ENCODE measurements around the gene RIT1.
A peak's percentile ranks its signal among the peaks of the same experiment; 100 is the strongest.
"Not testable (repeated sequence)": the region's sequence is repeated elsewhere in the genome, so short reads cannot be mapped to it uniquely, and the experiment has no call there.

Gene RIT1

DNA sequence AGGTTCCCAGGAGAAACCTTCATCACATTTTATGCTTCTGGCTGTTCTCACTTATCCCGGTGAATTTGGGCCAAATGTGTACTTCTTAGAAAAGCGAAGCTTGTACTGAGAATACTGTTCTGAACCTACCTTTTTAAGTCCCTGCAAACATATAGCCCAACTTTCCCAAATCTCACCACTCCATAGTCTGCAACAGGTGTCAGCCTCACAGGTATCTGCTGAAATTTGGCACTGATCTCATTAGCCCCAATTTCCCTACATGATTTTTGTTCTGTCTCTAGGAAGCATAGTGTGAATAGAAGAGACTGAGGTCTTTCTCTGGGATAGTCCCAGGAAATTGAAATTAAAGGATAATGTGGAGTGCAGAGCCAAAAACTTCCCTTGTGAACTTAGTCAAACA is 11.5 kb downstream of the RIT1 start:
- in situ Hi-C loops (cut with HindIII; ENCODE audit: low pct_ligation_motif_present, low pct_unique_long_range_greater_than_20kb, low sequenced_read_pairs): no loop called here
- DNase-seq: no peak

GRCh38 chr1:155898888-155899287 is 12.3 kb downstream of the RIT1 start:
- DNase-seq: no peak
- in situ Hi-C loops (cut with HindIII; ENCODE audit: low pct_ligation_motif_present, low pct_unique_long_range_greater_than_20kb, low sequenced_read_pairs): no loop called here

GRCh38 chr1:155897746-155898145 is 13.4 kb downstream of the RIT1 start:
- no peak for DNase-seq
- in situ Hi-C loops (cut with HindIII; ENCODE audit: low pct_ligation_motif_present, low pct_unique_long_range_greater_than_20kb, low sequenced_read_pairs): no loop called here

DNA sequence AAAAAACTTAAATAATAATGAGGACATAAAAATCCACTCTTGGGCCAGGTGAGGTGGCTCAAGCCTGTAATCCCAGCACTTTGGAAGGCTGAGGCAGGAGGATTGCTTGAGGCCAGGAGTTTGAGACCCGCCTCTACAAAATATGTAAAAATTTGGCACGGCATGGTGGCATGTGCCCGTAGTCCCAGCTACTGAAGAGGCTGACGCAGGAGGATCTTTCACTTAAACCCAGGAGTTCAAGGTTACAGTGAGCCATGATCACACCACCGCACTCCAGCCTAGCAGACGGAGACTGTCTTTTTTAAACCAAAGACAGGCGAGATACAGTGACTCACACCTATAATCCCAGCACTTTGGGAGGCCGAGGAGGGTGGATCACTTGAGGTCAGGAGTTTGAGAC is 14.7 kb downstream of the RIT1 start:
- DNase-seq; in situ Hi-C loops (cut with HindIII; ENCODE audit: low pct_ligation_motif_present, low pct_unique_long_range_greater_than_20kb, low sequenced_read_pairs): not testable (repeated sequence)

DNA sequence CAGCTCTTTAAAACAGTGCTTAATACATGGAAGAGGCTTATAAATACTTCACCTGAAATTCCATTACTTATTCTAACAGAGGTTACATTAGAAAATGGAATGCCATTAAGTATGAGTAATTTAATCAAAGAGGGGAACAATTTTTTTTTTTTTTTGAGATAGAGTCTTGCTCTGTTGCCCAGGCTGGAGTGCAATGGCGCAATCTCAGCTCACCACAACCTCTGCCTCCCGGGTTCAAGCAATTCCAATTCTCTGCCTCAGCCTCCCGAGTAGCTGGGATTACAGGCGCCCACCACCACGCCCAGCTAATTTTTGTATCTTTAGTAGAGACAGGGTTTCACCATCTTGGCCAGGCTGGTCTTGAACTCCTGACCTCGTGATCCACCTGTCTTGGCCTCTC is 15.5 kb downstream of the RIT1 start:
- DNase-seq; in situ Hi-C loops (cut with HindIII; ENCODE audit: low pct_ligation_motif_present, low pct_unique_long_range_greater_than_20kb, low sequenced_read_pairs): not testable (repeated sequence)

- in situ Hi-C loops (cut with HindIII; ENCODE audit: low pct_ligation_motif_present, low pct_unique_long_range_greater_than_20kb, low sequenced_read_pairs): no loop called here
- DNase-seq: peak; percentile 66
Observed at GRCh38 chr1:155893389-155894142, 17.6 kb downstream of the RIT1 start.

DNA sequence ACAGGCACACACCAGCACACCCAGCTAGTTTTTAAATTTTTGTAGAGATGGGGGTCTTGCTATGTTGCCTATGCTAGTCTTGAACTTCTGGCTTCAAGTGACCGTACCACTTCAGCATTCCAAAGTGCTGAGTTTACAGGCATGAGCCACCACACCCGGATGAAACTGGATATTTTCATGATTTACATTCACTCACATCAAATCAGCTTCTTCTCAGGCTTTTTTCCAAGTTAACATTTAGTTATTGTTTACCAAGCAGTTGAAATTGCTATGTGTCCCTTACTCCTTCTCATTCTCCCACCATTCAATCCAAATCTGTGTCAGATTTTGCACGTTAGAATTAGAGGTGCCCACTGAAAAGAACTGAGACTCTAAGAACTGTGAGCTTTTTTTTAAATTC is 18.4 kb downstream of the RIT1 start:
- peak; percentile 84 for DNase-seq
- in situ Hi-C loops (cut with HindIII; ENCODE audit: low pct_ligation_motif_present, low pct_unique_long_range_greater_than_20kb, low sequenced_read_pairs): no loop called here

- DNase-seq: no peak
- in situ Hi-C loops (cut with HindIII; ENCODE audit: low pct_ligation_motif_present, low pct_unique_long_range_greater_than_20kb, low sequenced_read_pairs): no loop called here
Observed at GRCh38 chr1:155890251-155890650, 20.9 kb downstream of the RIT1 start.

- DNase-seq: no peak
- in situ Hi-C loops (cut with HindIII; ENCODE audit: low pct_ligation_motif_present, low pct_unique_long_range_greater_than_20kb, low sequenced_read_pairs): no loop called here
Observed at GRCh38 chr1:155889566-155889965, 21.6 kb downstream of the RIT1 start.

DNA sequence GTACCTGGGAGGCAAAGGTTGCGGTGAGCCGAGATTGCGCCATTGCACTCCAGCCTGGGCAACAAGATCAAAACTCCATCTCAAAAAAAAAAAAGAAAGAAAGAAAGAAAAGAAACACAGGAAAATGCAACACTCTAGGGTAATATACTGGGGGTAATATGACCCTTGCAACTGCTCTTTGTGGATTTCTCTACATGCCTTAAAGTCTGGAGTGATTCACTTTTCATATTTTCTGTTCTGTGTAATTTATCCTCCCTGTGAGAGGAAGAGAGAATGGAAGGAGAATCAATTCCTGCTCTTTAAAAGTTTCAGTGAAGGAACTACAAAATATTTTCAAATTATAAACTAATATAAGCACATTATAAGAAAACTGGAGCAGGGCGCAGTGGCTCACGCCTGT is 22.7 kb downstream of the RIT1 start:
- in situ Hi-C loops (cut with HindIII; ENCODE audit: low pct_ligation_motif_present, low pct_unique_long_range_greater_than_20kb, low sequenced_read_pairs): no loop called here
- no peak for DNase-seq

DNA sequence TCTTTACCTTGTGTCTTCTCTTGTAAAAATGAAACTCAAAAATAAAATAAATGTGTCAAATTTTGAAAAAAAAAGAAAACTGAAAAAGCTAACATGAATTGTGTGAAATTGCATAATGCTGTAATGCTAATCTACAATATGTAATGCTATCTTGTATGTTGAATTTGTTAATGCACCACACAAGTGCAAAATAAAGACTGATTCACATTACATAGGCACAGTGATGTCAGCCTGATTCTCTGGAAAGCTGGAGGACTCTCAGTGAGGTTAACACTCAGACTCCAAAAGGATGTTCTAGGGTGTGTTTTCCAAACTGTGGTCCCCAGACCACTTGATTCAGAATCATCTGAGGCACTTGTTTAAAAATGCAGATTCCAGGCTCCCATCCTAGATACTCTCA is 26.2 kb downstream of the RIT1 start:
- in situ Hi-C loops (cut with HindIII; ENCODE audit: low pct_ligation_motif_present, low pct_unique_long_range_greater_than_20kb, low sequenced_read_pairs): no loop called here

DNA sequence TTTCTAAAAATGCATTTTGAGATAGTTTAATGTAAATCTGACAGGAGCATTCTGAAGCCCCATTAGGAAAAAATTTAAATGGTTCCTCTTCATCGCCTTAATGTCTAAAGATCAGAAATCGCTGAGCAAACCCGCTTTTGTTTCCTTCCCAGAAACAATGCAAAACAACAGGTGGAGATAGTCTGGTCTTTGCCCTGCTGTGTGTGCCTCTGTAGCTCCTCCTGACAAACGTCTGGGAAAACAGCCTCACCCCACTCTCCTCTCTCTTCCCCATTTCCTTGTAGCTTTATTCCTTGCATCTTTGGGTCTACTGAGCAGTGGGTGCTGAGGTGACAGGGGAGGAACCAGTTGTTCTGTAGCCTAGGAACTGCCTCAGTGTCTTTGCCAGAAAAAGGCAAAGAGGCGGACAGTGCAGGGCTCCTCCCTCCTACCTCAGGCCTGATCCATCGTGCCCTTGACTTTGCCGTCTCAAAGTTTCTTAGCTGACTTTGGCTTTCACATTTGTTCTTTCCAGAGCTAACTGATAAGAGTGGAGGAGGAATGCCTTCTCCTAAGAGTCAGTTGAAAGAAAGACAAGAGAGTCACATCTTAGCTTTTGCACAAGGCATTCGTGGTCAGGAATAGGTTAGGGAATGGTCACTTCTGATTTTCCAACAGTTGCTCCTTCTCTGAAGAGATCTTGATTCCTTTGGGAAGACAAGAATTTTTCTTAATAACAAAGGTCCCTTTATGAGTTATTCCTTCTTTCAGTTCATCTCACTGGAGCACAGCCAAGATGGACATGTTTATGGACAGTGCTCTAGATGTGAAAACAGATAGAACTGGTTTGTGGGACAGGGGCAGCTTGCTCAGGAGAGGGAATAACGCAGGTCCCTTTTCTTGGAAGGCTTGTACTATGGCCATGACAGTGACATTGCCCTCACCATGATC is 26.9 kb downstream of the RIT1 start:
- in situ Hi-C loops (cut with HindIII; ENCODE audit: low pct_ligation_motif_present, low pct_unique_long_range_greater_than_20kb, low sequenced_read_pairs): no loop called here
- no peak for DNase-seq

More for the DNA sequence above, 26.2 kb downstream of the RIT1 start:
- no peak for DNase-seq

GRCh38 chr1:155882766-155883165 is 28.4 kb downstream of the RIT1 start:
- in situ Hi-C loops (cut with HindIII; ENCODE audit: low pct_ligation_motif_present, low pct_unique_long_range_greater_than_20kb, low sequenced_read_pairs): no loop called here
- DNase-seq: no peak

DNA sequence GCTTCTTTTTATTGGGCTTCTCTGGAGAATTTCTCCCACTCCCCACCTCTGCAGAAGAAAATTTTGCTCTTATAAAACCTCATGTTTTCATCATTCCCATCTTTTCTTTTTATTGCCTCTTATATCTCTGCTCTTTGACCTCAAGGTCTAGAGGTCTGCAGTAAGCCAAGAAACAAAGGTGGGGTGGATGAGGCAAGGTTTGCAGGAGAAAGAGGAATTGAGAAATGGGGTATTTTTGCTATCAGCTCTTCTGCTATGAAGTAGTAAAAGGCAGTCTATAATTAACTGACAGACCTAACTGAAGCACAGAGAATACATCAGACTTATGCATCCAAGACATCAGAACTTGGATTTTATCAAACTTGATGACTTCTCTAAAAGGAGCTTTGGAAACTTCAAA is 28.9 kb downstream of the RIT1 start:
- no peak for DNase-seq
- in situ Hi-C loops (cut with HindIII; ENCODE audit: low pct_ligation_motif_present, low pct_unique_long_range_greater_than_20kb, low sequenced_read_pairs): no loop called here

DNA sequence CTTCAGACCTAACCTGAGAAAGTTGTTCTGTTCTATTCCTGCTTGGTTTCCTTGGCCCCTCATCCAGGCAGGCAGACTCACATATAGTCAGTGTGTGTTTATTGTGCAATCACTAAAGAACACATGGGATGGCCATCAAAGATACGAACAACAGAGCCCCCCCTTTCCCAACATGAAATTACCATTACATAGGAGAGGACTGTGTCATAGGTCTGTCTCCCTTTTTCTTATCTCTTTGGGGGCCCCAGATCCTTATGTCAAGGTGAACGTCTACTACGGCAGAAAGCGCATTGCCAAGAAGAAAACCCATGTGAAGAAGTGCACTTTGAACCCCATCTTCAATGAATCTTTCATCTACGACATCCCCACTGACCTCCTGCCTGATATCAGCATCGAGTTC is 30.2 kb downstream of the RIT1 start:
- no peak for DNase-seq
- in situ Hi-C loops (cut with HindIII; ENCODE audit: low pct_ligation_motif_present, low pct_unique_long_range_greater_than_20kb, low sequenced_read_pairs): no loop called here

DNA sequence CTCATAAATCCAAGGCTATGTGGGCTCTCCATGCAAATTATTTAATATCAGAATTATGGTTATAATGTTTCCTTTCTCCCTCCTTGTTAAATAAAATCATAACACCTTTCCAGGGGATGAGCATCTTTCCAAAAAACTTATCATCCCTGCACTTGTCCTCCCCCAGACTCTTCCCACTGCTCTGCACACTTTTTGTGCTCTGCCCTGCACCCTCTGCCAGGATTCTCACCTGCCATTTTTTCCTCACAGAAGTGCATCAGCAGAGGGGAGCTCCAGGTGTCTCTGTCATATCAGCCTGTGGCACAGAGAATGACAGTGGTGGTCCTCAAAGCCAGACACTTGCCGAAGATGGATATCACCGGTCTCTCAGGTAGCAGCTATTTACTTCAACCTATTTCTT is 30.9 kb downstream of the RIT1 start:
- no peak for DNase-seq
- in situ Hi-C loops (cut with HindIII; ENCODE audit: low pct_ligation_motif_present, low pct_unique_long_range_greater_than_20kb, low sequenced_read_pairs): no loop called here

DNA sequence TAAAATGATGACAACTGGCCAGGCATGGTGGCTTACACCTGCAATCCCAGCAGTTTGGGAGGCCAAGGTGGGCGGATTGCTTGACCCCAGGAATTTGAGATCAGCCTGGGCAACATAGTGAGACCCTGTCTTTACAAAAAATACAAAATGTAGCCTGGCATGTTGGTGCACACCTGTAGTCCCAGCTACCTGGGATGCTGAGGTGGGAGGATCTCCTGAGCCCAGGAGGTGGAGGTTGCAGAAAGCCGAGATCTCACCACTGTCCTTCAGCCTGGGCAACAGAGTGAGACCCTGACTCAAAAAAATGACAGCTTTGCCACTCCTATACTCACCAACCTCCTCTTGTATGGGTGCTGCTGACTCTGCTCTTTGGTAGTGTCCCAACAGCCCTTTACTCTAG is 33.2 kb downstream of the RIT1 start:
- no peak for DNase-seq
- in situ Hi-C loops (cut with HindIII; ENCODE audit: low pct_ligation_motif_present, low pct_unique_long_range_greater_than_20kb, low sequenced_read_pairs): no loop called here

GRCh38 chr1:155873860-155874259 is 37.3 kb downstream of the RIT1 start:
- in situ Hi-C loops (cut with HindIII; ENCODE audit: low pct_ligation_motif_present, low pct_unique_long_range_greater_than_20kb, low sequenced_read_pairs): no loop called here

GRCh38 chr1:155872527-155872926 is 38.6 kb downstream of the RIT1 start:
- DNase-seq: no peak
- in situ Hi-C loops (cut with HindIII; ENCODE audit: low pct_ligation_motif_present, low pct_unique_long_range_greater_than_20kb, low sequenced_read_pairs): no loop called here

More at GRCh38 chr1:155873860-155874259, 37.3 kb downstream of the RIT1 start:
- DNase-seq: no peak

- in situ Hi-C loops (cut with HindIII; ENCODE audit: low pct_ligation_motif_present, low pct_unique_long_range_greater_than_20kb, low sequenced_read_pairs): no loop called here
- DNase-seq: no peak
Observed at GRCh38 chr1:155871390-155871789, 39.8 kb downstream of the RIT1 start.
